Thyroid gland (tissue), 4 donors: Measurements from ENCODE around the gene BORA.

Experiments
- POLR2A ChIP-seq, 2 donors: fragments of 450-650 bp; IDR thresholded peaks; one replicate each; pipeline ENCODE4 v1.6.1; 2017; ENCODE audit warnings: antibody characterized with exemption in 2 of 2, mild to moderate bottlenecking in 2 of 2, moderate library complexity in 1 of 2
- TF ChIP-seq, protein P1 (sequence below), 6 experiments: fragments of 200-600 bp in 3 of 6; fragments of 450-650 bp in 3 of 6; sonication (generic) in 3 of 6; IDR thresholded peaks; one replicate each; pipeline ENCODE4 v1.5.1; 2016 to 2019; ENCODE audit warnings: antibody characterized with exemption in 6 of 6, mild to moderate bottlenecking in 2 of 6, inconsistent platforms in 1 of 6, moderate library complexity in 1 of 6

DNA sequence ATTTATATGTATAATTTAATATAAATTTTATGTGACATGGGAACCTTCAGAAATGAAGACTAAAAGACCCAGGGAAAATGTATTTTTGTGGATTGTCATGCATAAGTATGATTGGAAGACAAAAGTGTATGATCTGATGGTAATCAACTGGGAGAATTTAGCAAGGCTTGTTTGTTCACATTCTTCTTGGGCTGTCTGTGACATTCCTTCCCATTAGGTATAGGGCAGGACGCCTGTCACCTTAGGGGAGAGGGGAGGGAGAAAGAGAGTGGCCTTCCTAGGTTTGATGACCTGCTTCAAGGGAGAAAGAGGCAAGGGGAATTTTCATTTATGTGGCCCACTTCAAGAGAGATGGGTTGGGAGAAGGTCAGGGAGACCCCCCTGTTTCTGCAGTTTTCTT is 76.6 kb downstream of the BORA start:
- no peak for TF ChIP-seq POLR2A (IDR thresholded peaks at IDR 0.05)
- TF ChIP-seq, protein P1, sequence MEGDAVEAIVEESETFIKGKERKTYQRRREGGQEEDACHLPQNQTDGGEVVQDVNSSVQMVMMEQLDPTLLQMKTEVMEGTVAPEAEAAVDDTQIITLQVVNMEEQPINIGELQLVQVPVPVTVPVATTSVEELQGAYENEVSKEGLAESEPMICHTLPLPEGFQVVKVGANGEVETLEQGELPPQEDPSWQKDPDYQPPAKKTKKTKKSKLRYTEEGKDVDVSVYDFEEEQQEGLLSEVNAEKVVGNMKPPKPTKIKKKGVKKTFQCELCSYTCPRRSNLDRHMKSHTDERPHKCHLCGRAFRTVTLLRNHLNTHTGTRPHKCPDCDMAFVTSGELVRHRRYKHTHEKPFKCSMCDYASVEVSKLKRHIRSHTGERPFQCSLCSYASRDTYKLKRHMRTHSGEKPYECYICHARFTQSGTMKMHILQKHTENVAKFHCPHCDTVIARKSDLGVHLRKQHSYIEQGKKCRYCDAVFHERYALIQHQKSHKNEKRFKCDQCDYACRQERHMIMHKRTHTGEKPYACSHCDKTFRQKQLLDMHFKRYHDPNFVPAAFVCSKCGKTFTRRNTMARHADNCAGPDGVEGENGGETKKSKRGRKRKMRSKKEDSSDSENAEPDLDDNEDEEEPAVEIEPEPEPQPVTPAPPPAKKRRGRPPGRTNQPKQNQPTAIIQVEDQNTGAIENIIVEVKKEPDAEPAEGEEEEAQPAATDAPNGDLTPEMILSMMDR (IDR thresholded peaks at IDR 0.05), result no peak
